Liver (tissue), 9 donors: Measurements from ENCODE around the gene LOXL3. TPM values are rescaled to one million over a fixed set of nuclear protein-coding genes. Genes with fewer than 3 reads are reported as not detected.

Experiments used
- DNase-seq: peaks from one replicate; pipeline ENCODE4 v3.0.0-alpha.2; 2017; ENCODE audit warnings: low spot score
- H3K27ac ChIP-seq, 2 donors: one replicate each; pipeline ENCODE4 v1.7.0; 2013; ENCODE audit warnings: inconsistent platforms in 2 of 2, low read length in 2 of 2, control low read depth in 1 of 2, low read depth in 1 of 2, mild to moderate bottlenecking in 1 of 2
- H3K27me3 ChIP-seq, 4 donors: one replicate each; pipeline versions ENCODE4 v1.6.1 to v1.7.0; 2013; ENCODE audit warnings: low read length in 3 of 4, inconsistent platforms in 1 of 4, mild to moderate bottlenecking in 1 of 4, moderate library complexity in 1 of 4; ENCODE audit not compliant: control insufficient read depth in 4 of 4, insufficient read depth in 4 of 4
- H3K36me3 ChIP-seq, 4 donors: one replicate each; pipeline versions ENCODE4 v1.6.1 to v1.7.0; 2013; ENCODE audit warnings: low read length in 3 of 4, mild to moderate bottlenecking in 3 of 4, low read depth in 1 of 4, moderate library complexity in 1 of 4; ENCODE audit not compliant: control insufficient read depth in 4 of 4, insufficient read depth in 3 of 4
- H3K4me1 ChIP-seq, 4 donors: one replicate each; pipeline versions ENCODE4 v1.6.1 to v1.7.0; 2013; ENCODE audit warnings: low read length in 3 of 4, mild to moderate bottlenecking in 3 of 4, moderate library complexity in 1 of 4; ENCODE audit not compliant: control insufficient read depth in 4 of 4, insufficient read depth in 4 of 4
- H3K4me3 ChIP-seq, 3 donors: one replicate each; pipeline versions ENCODE4 v1.6.1 to v1.7.0; 2013; ENCODE audit warnings: low read length in 3 of 3, control low read depth in 1 of 3, low read depth in 1 of 3, mild to moderate bottlenecking in 1 of 3
- H3K9ac ChIP-seq, 2 donors: one replicate each; pipeline ENCODE4 v1.7.0; 2013; ENCODE audit warnings: low read length in 2 of 2, mild to moderate bottlenecking in 2 of 2, moderate library complexity in 2 of 2, control low read depth in 1 of 2, low read depth in 1 of 2
- H3K9me3 ChIP-seq, 4 donors: one replicate each; pipeline versions ENCODE4 v1.6.1 to v1.7.0; 2013; ENCODE audit warnings: low read length in 3 of 4; ENCODE audit not compliant: control insufficient read depth in 4 of 4
- EGR1 ChIP-seq, 2 donors: IDR thresholded peaks; 2 replicates each; pipeline ENCODE4 v1.6.1; 2016 to 2018; ENCODE audit warnings: antibody characterized with exemption in 2 of 2, low read depth in 2 of 2
- FOXA1 ChIP-seq: IDR thresholded peaks from 2 replicates; pipeline ENCODE4 v1.6.1; 2016; ENCODE audit warnings: antibody characterized with exemption
- FOXA2 ChIP-seq: IDR thresholded peaks from 2 replicates; pipeline ENCODE4 v1.6.1; 2016; ENCODE audit warnings: antibody characterized with exemption
- GABPA ChIP-seq, 2 donors: IDR thresholded peaks in 1 of 2; conservative IDR thresholded peaks in 1 of 2; 2 replicates each; pipeline ENCODE4 v1.6.1; 2016; ENCODE audit warnings: antibody characterized with exemption in 2 of 2, mild to moderate bottlenecking in 1 of 2, moderate library complexity in 1 of 2
- HNF4A ChIP-seq, 2 donors: conservative IDR thresholded peaks; 2 replicates each; pipeline ENCODE4 v1.6.1; 2016; ENCODE audit warnings: antibody characterized with exemption in 2 of 2, mild to moderate bottlenecking in 2 of 2
- HNF4G ChIP-seq: IDR thresholded peaks from 2 replicates; pipeline ENCODE4 v1.6.1; 2016; ENCODE audit warnings: antibody characterized with exemption
- JUND ChIP-seq, 2 donors: IDR thresholded peaks; 2 replicates each; pipeline ENCODE4 v1.6.1; 2016; ENCODE audit warnings: antibody characterized with exemption in 2 of 2
- NR2F2 ChIP-seq: IDR thresholded peaks from 2 replicates; pipeline ENCODE4 v1.6.1; 2016; ENCODE audit warnings: antibody characterized with exemption
- RAD21 ChIP-seq, 2 donors: IDR thresholded peaks; 2 replicates each; pipeline ENCODE4 v1.6.1; 2016; ENCODE audit warnings: antibody characterized with exemption in 2 of 2, mild to moderate bottlenecking in 2 of 2
- RXRA ChIP-seq, 2 donors: IDR thresholded peaks; 2 replicates each; pipeline ENCODE4 v1.6.1; 2017 to 2018; ENCODE audit warnings: antibody characterized with exemption in 2 of 2, mild to moderate bottlenecking in 1 of 2
- SP1 ChIP-seq: IDR thresholded peaks from 2 replicates; pipeline ENCODE4 v1.6.1; 2018; ENCODE audit warnings: antibody characterized with exemption, mild to moderate bottlenecking
- TAF1 ChIP-seq: conservative IDR thresholded peaks from 2 replicates; pipeline ENCODE4 v1.6.1; 2016; ENCODE audit warnings: antibody characterized with exemption, mild to moderate bottlenecking
- YY1 ChIP-seq: IDR thresholded peaks from 2 replicates; pipeline ENCODE4 v1.6.1; 2016; ENCODE audit warnings: antibody characterized with exemption, mild to moderate bottlenecking
- WGBS: extraction: QIAGEN DNeasy Blood & Tissue Kit; methylation state at CpG from one replicate; pipeline ENCODE4 v1.1.7; 2013; 5-methylcytosine and 5-hydroxymethylcytosine counted together
- polyA plus RNA-seq, 2 donors: library from polyadenylated mRNA; stranded (reverse) in 1 of 2; unstranded in 1 of 2; fragments of 200-250 nt in 1 of 2; fragments of >200 nt in 1 of 2; fragmentation: Nextera tagmentation in 1 of 2; extraction: Ambion mirVana in 1 of 2; gene quantifications; one replicate each; pipeline versions ENCODE4 v1.2.1 to v1.2.3, GENCODE V29; 2013 to 2015
- total RNA-seq, 2 donors: library from RNA; depleted of rRNA; stranded (reverse); fragments of >200 nt; gene quantifications; one replicate each; pipeline ENCODE4 v1.2.3, GENCODE V29; 2014
- TF ChIP-seq, protein P1 (sequence below): IDR thresholded peaks from 2 replicates; pipeline ENCODE4 v1.6.1; 2016; ENCODE audit warnings: antibody characterized with exemption, mild to moderate bottlenecking
- TF ChIP-seq, protein P2 (sequence below): IDR thresholded peaks from 2 replicates; pipeline ENCODE4 v1.6.1; 2016; ENCODE audit warnings: antibody characterized with exemption
- TF ChIP-seq, protein P3 (sequence below): IDR thresholded peaks from 2 replicates; pipeline ENCODE4 v1.6.1; 2016; ENCODE audit warnings: antibody characterized with exemption
- TF ChIP-seq, protein P4 (sequence below): fragments of 150-350 bp; IDR thresholded peaks from 2 replicates; pipeline ENCODE4 v1.5.1; 2017; ENCODE audit warnings: improper control_type of control experiment, low read depth, low read length; ENCODE audit not compliant: missing input control
- TF ChIP-seq, protein P5 (sequence below): IDR thresholded peaks from 2 replicates; pipeline ENCODE4 v1.6.1; 2016; ENCODE audit warnings: antibody characterized with exemption
- donor health status: healthy.
- donor health status: healthy.
- donor health status: healthy.
- donor health status: healthy.
- donor health status: healthy.

The LOXL3 gene
- total and polyA plus RNA-seq, 4 donors, result 0.31 to 2.8 (median 1.3) TPM

DNA sequence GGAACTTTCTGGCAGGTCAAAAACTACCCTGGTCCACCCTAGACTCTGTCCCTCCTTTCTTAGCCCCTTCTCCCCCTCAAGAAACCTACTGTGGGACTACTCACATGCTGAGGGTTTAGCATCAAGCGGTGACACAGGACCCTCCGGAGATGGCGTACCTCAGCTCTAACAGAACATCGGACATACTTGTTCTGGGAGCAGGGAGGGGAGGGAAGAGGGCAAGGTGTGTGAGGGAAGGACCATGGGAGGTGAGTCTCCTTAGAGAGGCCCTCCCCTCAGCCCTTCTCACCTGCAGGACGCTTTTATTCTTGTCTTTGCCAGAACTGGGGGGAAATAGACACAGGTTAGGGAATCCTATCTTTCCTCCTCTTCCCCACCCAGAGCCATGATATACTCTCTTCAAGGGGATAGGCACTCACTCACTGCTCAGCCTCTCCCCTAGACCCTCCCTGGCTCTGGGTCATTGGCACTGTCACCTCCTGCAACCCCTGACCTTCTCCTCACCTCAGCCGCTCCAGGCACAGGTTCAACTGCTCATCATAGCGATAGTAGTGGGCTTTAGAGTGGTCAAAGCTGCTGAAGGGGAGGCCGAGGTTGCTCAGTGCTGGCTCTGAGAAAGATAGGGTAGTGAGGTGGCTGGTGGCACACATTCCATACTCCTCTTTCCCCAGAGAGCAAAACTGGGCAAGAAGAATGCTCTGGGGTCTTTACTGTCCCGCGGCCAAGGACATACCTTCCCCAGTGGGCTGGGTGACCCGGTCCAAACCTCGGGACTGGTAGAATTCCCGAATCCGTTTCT, 48.1 kb downstream of the LOXL3 start:
- Histone ChIP-seq H3K27me3 (peaks cover 0 to 4% (median 0%) of the 10 kb centered on the region in 4 donors), H3K4me1 (peaks cover 11 to 61% (median 48%) of the 10 kb centered on the region in 4 donors), H3K9me3 (no peaks in the 10 kb centered on the region), H3K36me3 (peaks cover 0 to 6% (median 4%) of the 10 kb centered on the region in 4 donors), H3K9ac (no peak overlapping the region), H3K4me3 (peak overlapping the region in 2 of 3 donors; percentile 14 to 26), H3K27ac (peak overlapping the region in 1 of 2 donors; percentile 13)
- WGBS, result 82% methylated on average over 14 of the region's 14 CpGs
- no peak for DNase-seq
- no peak for TF ChIP-seq HNF4G
- TF ChIP-seq RXRA (IDR thresholded peaks at IDR 0.05), result peak in 1 of 2 donors; percentile 71
- TF ChIP-seq GABPA (IDR thresholded peaks at IDR 0.05 in 1 of 2, conservative IDR thresholded peaks at IDR 0.05 in 1 of 2), result no peak
- no peak for TF ChIP-seq JUND (IDR thresholded peaks at IDR 0.05)

DNA sequence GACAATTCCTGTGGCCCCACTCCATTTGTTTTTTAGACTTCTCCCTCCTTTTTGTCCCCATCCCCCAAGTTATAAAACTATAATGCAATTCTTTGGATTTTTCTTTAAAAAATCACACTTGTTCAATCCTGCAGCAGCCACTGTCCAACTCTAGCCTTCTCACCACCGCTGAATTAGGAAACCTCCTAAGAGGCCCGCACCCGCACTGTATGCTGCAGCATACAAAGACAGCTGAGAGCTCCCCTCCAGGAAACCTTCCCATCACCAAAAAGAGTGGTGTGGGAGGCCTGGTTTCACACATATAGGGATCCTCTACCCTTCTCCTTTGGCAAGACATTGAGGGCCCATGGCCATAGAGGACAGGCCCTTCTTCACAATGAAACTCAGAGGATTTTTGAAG, 49.2 kb downstream of the LOXL3 start:
- DNase-seq, result no peak
- H3K9me3 ChIP-seq, result no peaks in the 10 kb centered on the region
- H3K4me3 ChIP-seq, result peak overlapping the region in 2 of 3 donors; percentile 76 to 97
- H3K4me1 ChIP-seq, result peaks cover 16 to 70% (median 56%) of the 10 kb centered on the region in 4 donors
- H3K9ac ChIP-seq, result no peak overlapping the region
- no peak overlapping the region for H3K27ac ChIP-seq
- H3K27me3 ChIP-seq, result no peaks in the 10 kb centered on the region
- TF ChIP-seq TAF1 (no peak), EGR1 (IDR thresholded peaks at IDR 0.05; ENCODE audit: low read depth in 2 of 2) (no peak), FOXA1 (no peak), FOXA2 (no peak), HNF4G (no peak), RAD21 (IDR thresholded peaks at IDR 0.05) (no peak), HNF4A (conservative IDR thresholded peaks at IDR 0.05) (no peak), JUND (IDR thresholded peaks at IDR 0.05) (no peak), GABPA (IDR thresholded peaks at IDR 0.05 in 1 of 2, conservative IDR thresholded peaks at IDR 0.05 in 1 of 2) (no peak), SP1 (no peak), RXRA (IDR thresholded peaks at IDR 0.05) (no peak), YY1 (no peak), NR2F2 (no peak)
- TF ChIP-seq, protein P1, sequence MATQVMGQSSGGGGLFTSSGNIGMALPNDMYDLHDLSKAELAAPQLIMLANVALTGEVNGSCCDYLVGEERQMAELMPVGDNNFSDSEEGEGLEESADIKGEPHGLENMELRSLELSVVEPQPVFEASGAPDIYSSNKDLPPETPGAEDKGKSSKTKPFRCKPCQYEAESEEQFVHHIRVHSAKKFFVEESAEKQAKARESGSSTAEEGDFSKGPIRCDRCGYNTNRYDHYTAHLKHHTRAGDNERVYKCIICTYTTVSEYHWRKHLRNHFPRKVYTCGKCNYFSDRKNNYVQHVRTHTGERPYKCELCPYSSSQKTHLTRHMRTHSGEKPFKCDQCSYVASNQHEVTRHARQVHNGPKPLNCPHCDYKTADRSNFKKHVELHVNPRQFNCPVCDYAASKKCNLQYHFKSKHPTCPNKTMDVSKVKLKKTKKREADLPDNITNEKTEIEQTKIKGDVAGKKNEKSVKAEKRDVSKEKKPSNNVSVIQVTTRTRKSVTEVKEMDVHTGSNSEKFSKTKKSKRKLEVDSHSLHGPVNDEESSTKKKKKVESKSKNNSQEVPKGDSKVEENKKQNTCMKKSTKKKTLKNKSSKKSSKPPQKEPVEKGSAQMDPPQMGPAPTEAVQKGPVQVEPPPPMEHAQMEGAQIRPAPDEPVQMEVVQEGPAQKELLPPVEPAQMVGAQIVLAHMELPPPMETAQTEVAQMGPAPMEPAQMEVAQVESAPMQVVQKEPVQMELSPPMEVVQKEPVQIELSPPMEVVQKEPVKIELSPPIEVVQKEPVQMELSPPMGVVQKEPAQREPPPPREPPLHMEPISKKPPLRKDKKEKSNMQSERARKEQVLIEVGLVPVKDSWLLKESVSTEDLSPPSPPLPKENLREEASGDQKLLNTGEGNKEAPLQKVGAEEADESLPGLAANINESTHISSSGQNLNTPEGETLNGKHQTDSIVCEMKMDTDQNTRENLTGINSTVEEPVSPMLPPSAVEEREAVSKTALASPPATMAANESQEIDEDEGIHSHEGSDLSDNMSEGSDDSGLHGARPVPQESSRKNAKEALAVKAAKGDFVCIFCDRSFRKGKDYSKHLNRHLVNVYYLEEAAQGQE, result no peak
- TF ChIP-seq, protein P2, sequence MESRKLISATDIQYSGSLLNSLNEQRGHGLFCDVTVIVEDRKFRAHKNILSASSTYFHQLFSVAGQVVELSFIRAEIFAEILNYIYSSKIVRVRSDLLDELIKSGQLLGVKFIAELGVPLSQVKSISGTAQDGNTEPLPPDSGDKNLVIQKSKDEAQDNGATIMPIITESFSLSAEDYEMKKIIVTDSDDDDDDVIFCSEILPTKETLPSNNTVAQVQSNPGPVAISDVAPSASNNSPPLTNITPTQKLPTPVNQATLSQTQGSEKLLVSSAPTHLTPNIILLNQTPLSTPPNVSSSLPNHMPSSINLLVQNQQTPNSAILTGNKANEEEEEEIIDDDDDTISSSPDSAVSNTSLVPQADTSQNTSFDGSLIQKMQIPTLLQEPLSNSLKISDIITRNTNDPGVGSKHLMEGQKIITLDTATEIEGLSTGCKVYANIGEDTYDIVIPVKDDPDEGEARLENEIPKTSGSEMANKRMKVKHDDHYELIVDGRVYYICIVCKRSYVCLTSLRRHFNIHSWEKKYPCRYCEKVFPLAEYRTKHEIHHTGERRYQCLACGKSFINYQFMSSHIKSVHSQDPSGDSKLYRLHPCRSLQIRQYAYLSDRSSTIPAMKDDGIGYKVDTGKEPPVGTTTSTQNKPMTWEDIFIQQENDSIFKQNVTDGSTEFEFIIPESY, result no peak
- TF ChIP-seq, protein P3, sequence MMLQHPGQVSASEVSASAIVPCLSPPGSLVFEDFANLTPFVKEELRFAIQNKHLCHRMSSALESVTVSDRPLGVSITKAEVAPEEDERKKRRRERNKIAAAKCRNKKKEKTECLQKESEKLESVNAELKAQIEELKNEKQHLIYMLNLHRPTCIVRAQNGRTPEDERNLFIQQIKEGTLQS, result no peak
- TF ChIP-seq, protein P4, sequence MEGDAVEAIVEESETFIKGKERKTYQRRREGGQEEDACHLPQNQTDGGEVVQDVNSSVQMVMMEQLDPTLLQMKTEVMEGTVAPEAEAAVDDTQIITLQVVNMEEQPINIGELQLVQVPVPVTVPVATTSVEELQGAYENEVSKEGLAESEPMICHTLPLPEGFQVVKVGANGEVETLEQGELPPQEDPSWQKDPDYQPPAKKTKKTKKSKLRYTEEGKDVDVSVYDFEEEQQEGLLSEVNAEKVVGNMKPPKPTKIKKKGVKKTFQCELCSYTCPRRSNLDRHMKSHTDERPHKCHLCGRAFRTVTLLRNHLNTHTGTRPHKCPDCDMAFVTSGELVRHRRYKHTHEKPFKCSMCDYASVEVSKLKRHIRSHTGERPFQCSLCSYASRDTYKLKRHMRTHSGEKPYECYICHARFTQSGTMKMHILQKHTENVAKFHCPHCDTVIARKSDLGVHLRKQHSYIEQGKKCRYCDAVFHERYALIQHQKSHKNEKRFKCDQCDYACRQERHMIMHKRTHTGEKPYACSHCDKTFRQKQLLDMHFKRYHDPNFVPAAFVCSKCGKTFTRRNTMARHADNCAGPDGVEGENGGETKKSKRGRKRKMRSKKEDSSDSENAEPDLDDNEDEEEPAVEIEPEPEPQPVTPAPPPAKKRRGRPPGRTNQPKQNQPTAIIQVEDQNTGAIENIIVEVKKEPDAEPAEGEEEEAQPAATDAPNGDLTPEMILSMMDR, result no peak
- TF ChIP-seq, protein P5, sequence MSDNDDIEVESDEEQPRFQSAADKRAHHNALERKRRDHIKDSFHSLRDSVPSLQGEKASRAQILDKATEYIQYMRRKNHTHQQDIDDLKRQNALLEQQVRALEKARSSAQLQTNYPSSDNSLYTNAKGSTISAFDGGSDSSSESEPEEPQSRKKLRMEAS, result no peak
- peaks cover 0 to 6% (median 4%) of the 10 kb centered on the region in 4 donors for H3K36me3 ChIP-seq
- WGBS, result 88% methylated on average over 3 of the region's 3 CpGs
